HepG2 (cell line): ENCODE data around the gene NFX1. TPM values are rescaled to one million over a fixed set of nuclear protein-coding genes. Genes with fewer than 3 reads are reported as not detected.
A peak's percentile ranks its signal among the peaks of the same experiment; 100 is the strongest.

Experiments
- CHD4 ChIP-seq: fragments of 200-600 bp; sonication (generic); IDR thresholded peaks from 2 replicates; pipeline ENCODE4 v1.7.0; 2017; ENCODE audit warnings: mild to moderate bottlenecking, low read length, borderline replicate concordance
- EP300 ChIP-seq, 3 experiments: sonication (generic) in 1 of 3; formaldehyde crosslinking in 1 of 3; IDR thresholded peaks; 2 replicates each; pipeline versions ENCODE4 v1.5.1 to v1.6.1; 2011 to 2020; ENCODE audit warnings: low read depth in 2 of 3, low read length in 2 of 3, borderline replicate concordance in 1 of 3, improper control_type of control experiment in 1 of 3, mild to moderate bottlenecking in 1 of 3, missing genetic modification reagents in 1 of 3, moderate library complexity in 1 of 3
- ETV6 ChIP-seq: sonication (generic); formaldehyde crosslinking; conservative IDR thresholded peaks from 2 replicates; pipeline ENCODE4 v1.4.0; 2020; ENCODE audit warnings: missing genetic modification reagents
- FOXA1 ChIP-seq, 2 experiments: fragments of 450-650 bp in 1 of 2; sonication (generic) in 1 of 2; formaldehyde crosslinking in 1 of 2; IDR thresholded peaks; 2 replicates each; pipeline versions ENCODE4 v1.4.0 to v1.6.1; 2016 to 2020; ENCODE audit warnings: missing genetic modification reagents in 1 of 2
- HES4 ChIP-seq: sonication (generic); formaldehyde crosslinking; IDR thresholded peaks from 2 replicates; pipeline ENCODE4 v1.9.0; 2021; ENCODE audit warnings: mild to moderate bottlenecking, missing genetic modification reagents, borderline replicate concordance
- HNRNPH1 ChIP-seq: fragments of 200-400 bp; formaldehyde crosslinking; optimal IDR thresholded peaks from 2 replicates; pipeline ENCODE3; 2017; ENCODE audit warnings: mild to moderate bottlenecking, low read depth, low read length
- MYC ChIP-seq: sonication (generic); formaldehyde crosslinking; IDR thresholded peaks from 2 replicates; pipeline ENCODE4 v1.9.0; 2021; ENCODE audit warnings: missing genetic modification reagents, borderline replicate concordance
- POLR2A ChIP-seq, 2 experiments: IDR thresholded peaks; 2 replicates each; pipeline ENCODE4 v1.6.1; 2011; ENCODE audit warnings: low read depth in 2 of 2, low read length in 2 of 2, mild to moderate bottlenecking in 1 of 2, moderate library complexity in 1 of 2; ENCODE audit not compliant: insufficient read depth in 1 of 2
- PRMT3 ChIP-seq: sonication (generic); formaldehyde crosslinking; IDR thresholded peaks from 2 replicates; pipeline ENCODE4 v1.8.1; 2022; ENCODE audit warnings: low read depth, mild to moderate bottlenecking, moderate library complexity, missing genetic modification reagents, borderline replicate concordance
- RNF2 ChIP-seq: fragments of 450-650 bp; conservative IDR thresholded peaks from 2 replicates; pipeline ENCODE4 v1.6.1; 2016; ENCODE audit warnings: low read depth
- ZNF160 ChIP-seq: sonication (generic); formaldehyde crosslinking; IDR thresholded peaks from 2 replicates; pipeline ENCODE4 v1.8.0; 2022; ENCODE audit warnings: mild to moderate bottlenecking, inconsistent platforms, missing genetic modification reagents
- ZNF230 ChIP-seq: sonication (generic); formaldehyde crosslinking; IDR thresholded peaks from 2 replicates; pipeline ENCODE4 v1.4.0; 2020; ENCODE audit warnings: mild to moderate bottlenecking, missing genetic modification reagents
- ZNF367 ChIP-seq: sonication (generic); formaldehyde crosslinking; IDR thresholded peaks from 2 replicates; pipeline ENCODE4 v1.4.0; 2020; ENCODE audit warnings: missing genetic modification reagents, borderline replicate concordance
- ZNF382 ChIP-seq: sonication (generic); formaldehyde crosslinking; IDR thresholded peaks from 2 replicates; pipeline ENCODE4 v1.5.0; 2020; ENCODE audit warnings: missing genetic modification reagents, mild to moderate bottlenecking, borderline replicate concordance
- ZNF569 ChIP-seq: sonication (generic); formaldehyde crosslinking; IDR thresholded peaks from 2 replicates; pipeline ENCODE4 v1.5.0; 2020; ENCODE audit warnings: mild to moderate bottlenecking, missing genetic modification reagents, moderate library complexity, borderline replicate concordance
- ZNF777 ChIP-seq: sonication (generic); formaldehyde crosslinking; IDR thresholded peaks from 2 replicates; pipeline ENCODE4 v1.4.0; 2020; ENCODE audit warnings: missing genetic modification reagents
- ZNF816 ChIP-seq: sonication (generic); formaldehyde crosslinking; IDR thresholded peaks from 2 replicates; pipeline ENCODE4 v1.8.0; 2022; ENCODE audit warnings: missing genetic modification reagents, mild to moderate bottlenecking, borderline replicate concordance
- ZNF839 ChIP-seq: sonication (generic); formaldehyde crosslinking; IDR thresholded peaks from 2 replicates; pipeline ENCODE4 v1.4.0; 2020; ENCODE audit warnings: missing genetic modification reagents, mild to moderate bottlenecking, borderline replicate concordance
- polyA plus RNA-seq, 8 experiments: library from polyadenylated mRNA; depleted of rRNA in 3 of 8; stranded (reverse) in 7 of 8; unstranded in 1 of 8; fragments of >200 nt; fragmentation: Illumina TruSeq in 4 of 8; extraction: Trizol in 4 of 8; gene quantifications; 2 replicates each; pipeline versions ENCODE4 v1.2.1 to v1.2.3, GENCODE V29; 2011 to 2016; ENCODE audit warnings: low read depth in 4 of 8, missing spikeins in 1 of 8, mixed read lengths in 1 of 8; ENCODE audit not compliant: insufficient read depth in 1 of 8
- total RNA-seq, 5 experiments: library from RNA; depleted of rRNA; stranded (reverse); fragments of >200 nt; fragmentation: Illumina TruSeq; extraction: Trizol; gene quantifications; 2 replicates each; pipeline ENCODE4 v1.2.3, GENCODE V29; 2016; ENCODE audit warnings: low read depth in 1 of 5
- TF ChIP-seq, protein P1 (sequence below): sonication (generic); formaldehyde crosslinking; IDR thresholded peaks from 2 replicates; pipeline ENCODE4 v1.8.0; 2022; ENCODE audit warnings: mild to moderate bottlenecking, missing genetic modification reagents, borderline replicate concordance
- TF ChIP-seq, protein P2 (sequence below): sonication (generic); formaldehyde crosslinking; IDR thresholded peaks from 2 replicates; pipeline ENCODE4 v1.5.0; 2020; ENCODE audit warnings: missing genetic modification reagents
- TF ChIP-seq, protein P3 (sequence below): sonication (generic); formaldehyde crosslinking; IDR thresholded peaks from 2 replicates; pipeline ENCODE4 v1.4.0; 2020; ENCODE audit warnings: mild to moderate bottlenecking, missing genetic modification reagents

The NFX1 gene
- total and polyA plus RNA-seq, 2 of the 13 experiments (the other 11 are each of a cell fraction or from before 2014, with no cell fraction given): 23.9 to 27.5 TPM

DNA sequence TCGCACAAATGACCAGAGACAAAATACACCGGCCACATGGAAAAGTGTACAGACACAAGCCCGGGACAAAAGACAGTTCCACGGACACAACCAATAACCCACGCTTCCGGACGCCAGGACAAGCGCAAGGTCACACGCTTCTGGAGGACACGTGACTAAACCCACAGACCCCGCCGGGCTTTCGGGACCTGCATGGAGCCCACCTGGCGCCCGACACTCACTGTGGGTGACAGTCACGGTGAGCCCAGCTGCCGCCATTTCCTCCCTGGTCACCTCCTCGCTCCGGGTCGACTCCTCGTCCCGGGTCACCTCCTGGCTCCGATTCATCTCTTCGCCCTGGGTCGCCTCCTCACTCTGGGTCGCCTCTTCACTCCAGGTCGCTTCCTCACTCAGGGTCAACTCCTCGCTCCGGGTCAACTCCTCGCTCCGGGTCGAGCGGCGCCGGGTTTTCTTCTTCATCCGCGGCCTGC lies 26.3 kb upstream of the NFX1 start (continued):
- TF ChIP-seq, protein P1, sequence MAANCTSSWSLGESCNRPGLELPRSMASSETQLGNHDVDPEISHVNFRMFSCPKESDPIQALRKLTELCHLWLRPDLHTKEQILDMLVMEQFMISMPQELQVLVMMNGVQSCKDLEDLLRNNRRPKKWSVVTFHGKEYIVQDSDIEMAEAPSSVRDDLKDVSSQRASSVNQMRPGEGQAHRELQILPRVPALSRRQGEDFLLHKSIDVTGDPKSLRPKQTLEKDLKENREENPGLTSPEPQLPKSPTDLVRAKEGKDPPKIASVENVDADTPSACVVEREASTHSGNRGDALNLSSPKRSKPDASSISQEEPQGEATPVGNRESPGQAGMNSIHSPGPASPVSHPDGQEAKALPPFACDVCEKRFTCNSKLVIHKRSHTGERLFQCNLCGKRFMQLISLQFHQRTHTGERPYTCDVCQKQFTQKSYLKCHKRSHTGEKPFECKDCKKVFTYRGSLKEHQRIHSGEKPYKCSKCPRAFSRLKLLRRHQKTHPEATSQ (CRISPR knock-in tag): 0 out of 2 replicates have a peak, but pooled peaks have one; percentile 13
- TF ChIP-seq, protein P2, sequence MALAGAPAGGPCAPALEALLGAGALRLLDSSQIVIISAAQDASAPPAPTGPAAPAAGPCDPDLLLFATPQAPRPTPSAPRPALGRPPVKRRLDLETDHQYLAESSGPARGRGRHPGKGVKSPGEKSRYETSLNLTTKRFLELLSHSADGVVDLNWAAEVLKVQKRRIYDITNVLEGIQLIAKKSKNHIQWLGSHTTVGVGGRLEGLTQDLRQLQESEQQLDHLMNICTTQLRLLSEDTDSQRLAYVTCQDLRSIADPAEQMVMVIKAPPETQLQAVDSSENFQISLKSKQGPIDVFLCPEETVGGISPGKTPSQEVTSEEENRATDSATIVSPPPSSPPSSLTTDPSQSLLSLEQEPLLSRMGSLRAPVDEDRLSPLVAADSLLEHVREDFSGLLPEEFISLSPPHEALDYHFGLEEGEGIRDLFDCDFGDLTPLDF (CRISPR knock-in tag): peak; percentile 21; the same call in 1 of the 2 replicates
- no peak for TF ChIP-seq ZNF382 (CRISPR knock-in tag)
- no peak for TF ChIP-seq HNRNPH1
- TF ChIP-seq ZNF777 (CRISPR knock-in tag): no peak
- no peak for TF ChIP-seq PRMT3
- TF ChIP-seq ZNF230 (CRISPR knock-in tag): no peak; the same call in 1 of the 2 replicates
- TF ChIP-seq ZNF839 (CRISPR knock-in tag): no peak
- no peak for TF ChIP-seq ZNF367 (CRISPR knock-in tag)
- no peak for TF ChIP-seq CHD4
- TF ChIP-seq HES4 (CRISPR knock-in tag): no peak
- TF ChIP-seq ZNF569 (CRISPR knock-in tag): no peak
- no peak for TF ChIP-seq RNF2
- TF ChIP-seq, protein P3, sequence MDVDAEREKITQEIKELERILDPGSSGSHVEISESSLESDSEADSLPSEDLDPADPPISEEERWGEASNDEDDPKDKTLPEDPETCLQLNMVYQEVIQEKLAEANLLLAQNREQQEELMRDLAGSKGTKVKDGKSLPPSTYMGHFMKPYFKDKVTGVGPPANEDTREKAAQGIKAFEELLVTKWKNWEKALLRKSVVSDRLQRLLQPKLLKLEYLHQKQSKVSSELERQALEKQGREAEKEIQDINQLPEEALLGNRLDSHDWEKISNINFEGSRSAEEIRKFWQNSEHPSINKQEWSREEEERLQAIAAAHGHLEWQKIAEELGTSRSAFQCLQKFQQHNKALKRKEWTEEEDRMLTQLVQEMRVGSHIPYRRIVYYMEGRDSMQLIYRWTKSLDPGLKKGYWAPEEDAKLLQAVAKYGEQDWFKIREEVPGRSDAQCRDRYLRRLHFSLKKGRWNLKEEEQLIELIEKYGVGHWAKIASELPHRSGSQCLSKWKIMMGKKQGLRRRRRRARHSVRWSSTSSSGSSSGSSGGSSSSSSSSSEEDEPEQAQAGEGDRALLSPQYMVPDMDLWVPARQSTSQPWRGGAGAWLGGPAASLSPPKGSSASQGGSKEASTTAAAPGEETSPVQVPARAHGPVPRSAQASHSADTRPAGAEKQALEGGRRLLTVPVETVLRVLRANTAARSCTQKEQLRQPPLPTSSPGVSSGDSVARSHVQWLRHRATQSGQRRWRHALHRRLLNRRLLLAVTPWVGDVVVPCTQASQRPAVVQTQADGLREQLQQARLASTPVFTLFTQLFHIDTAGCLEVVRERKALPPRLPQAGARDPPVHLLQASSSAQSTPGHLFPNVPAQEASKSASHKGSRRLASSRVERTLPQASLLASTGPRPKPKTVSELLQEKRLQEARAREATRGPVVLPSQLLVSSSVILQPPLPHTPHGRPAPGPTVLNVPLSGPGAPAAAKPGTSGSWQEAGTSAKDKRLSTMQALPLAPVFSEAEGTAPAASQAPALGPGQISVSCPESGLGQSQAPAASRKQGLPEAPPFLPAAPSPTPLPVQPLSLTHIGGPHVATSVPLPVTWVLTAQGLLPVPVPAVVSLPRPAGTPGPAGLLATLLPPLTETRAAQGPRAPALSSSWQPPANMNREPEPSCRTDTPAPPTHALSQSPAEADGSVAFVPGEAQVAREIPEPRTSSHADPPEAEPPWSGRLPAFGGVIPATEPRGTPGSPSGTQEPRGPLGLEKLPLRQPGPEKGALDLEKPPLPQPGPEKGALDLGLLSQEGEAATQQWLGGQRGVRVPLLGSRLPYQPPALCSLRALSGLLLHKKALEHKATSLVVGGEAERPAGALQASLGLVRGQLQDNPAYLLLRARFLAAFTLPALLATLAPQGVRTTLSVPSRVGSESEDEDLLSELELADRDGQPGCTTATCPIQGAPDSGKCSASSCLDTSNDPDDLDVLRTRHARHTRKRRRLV (CRISPR knock-in tag): 0 out of 2 replicates have a peak, but pooled peaks have one; percentile 29
- TF ChIP-seq POLR2A (IDR thresholded peaks at IDR 0.05; ENCODE audit: insufficient read depth in 1 of 2, low read depth in 2 of 2, low read length in 2 of 2): peak in 1 of 2 experiments; percentile 3; a peak in 1 of 4 replicates
- no peak for TF ChIP-seq ETV6 (CRISPR knock-in tag)
- no peak for TF ChIP-seq EP300 (IDR thresholded peaks at IDR 0.05; ENCODE audit: low read depth in 2 of 2, low read length in 2 of 2)
- TF ChIP-seq EP300 (CRISPR knock-in tag; IDR thresholded peaks at IDR 0.05; ENCODE audit: borderline replicate concordance): no peak
- TF ChIP-seq ZNF160 (CRISPR knock-in tag): no peak
- TF ChIP-seq ZNF816: peak; percentile 54; the same call in 1 of the 2 replicates
- peak; percentile 49; the same call in 1 of the 2 replicates for TF ChIP-seq MYC (CRISPR knock-in tag)
- no peak for TF ChIP-seq FOXA1 (IDR thresholded peaks at IDR 0.05)
- no peak for TF ChIP-seq FOXA1 (CRISPR knock-in tag; IDR thresholded peaks at IDR 0.05)
